ENCODE measurements around the gene CD46.
A peak's percentile ranks its signal among the peaks of the same experiment; 100 is the strongest.

CD46 gene

DNA sequence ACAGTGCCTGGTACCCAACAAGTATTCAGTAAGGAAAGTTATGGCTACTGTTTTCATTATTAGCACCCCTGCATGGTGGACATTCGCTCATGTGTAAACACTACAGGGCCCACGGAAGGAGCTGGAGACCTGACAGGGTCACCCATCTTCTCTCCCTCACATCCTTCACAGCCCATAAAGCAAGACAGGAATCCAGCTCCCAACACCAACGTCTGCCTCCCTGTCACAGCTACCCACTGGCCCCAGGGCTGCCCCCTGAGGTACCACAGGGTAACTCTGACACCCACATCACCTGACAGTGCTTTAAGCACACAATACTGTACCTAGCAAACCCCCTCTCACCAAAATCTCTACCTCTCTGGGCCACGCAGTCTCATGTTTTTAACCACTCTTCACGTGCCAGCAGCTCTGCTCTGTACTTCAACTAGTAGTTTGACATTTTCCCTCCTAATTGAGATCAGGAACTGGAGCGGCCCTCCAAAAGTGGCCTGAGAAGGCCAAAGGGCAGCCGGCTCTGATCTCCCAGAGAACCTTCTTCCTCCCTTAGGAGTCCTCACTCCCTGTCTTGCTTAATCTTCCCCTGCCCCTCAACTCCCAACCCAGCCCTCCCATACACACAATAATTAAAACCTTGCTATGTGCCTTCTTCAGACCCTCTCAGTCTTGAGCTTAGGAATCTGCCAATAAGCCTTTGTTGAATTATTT, 82.3 kb downstream of the CD46 start:
- no peaks in the 10 kb centered on the region for H3K9me3 ChIP-seq
- no peaks in the 10 kb centered on the region for H3K27me3 ChIP-seq
- H3K4me3 ChIP-seq (ENCODE audit: low read depth in 1 of 2, low read length in 1 of 2) = no peak overlapping the region
- TF ChIP-seq, protein P1, sequence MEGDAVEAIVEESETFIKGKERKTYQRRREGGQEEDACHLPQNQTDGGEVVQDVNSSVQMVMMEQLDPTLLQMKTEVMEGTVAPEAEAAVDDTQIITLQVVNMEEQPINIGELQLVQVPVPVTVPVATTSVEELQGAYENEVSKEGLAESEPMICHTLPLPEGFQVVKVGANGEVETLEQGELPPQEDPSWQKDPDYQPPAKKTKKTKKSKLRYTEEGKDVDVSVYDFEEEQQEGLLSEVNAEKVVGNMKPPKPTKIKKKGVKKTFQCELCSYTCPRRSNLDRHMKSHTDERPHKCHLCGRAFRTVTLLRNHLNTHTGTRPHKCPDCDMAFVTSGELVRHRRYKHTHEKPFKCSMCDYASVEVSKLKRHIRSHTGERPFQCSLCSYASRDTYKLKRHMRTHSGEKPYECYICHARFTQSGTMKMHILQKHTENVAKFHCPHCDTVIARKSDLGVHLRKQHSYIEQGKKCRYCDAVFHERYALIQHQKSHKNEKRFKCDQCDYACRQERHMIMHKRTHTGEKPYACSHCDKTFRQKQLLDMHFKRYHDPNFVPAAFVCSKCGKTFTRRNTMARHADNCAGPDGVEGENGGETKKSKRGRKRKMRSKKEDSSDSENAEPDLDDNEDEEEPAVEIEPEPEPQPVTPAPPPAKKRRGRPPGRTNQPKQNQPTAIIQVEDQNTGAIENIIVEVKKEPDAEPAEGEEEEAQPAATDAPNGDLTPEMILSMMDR (IDR thresholded peaks at IDR 0.05) = no peak
- no peaks in the 10 kb centered on the region for H3K36me3 ChIP-seq
- peak overlapping the region; percentile 59 for H3K27ac ChIP-seq
- peaks cover 10 to 28% of the 10 kb centered on the region in 2 experiments for H3K4me1 ChIP-seq (ENCODE audit: control insufficient read depth in 1 of 2, insufficient read depth in 1 of 2, low read depth in 1 of 2, low read length in 1 of 2)

DNA sequence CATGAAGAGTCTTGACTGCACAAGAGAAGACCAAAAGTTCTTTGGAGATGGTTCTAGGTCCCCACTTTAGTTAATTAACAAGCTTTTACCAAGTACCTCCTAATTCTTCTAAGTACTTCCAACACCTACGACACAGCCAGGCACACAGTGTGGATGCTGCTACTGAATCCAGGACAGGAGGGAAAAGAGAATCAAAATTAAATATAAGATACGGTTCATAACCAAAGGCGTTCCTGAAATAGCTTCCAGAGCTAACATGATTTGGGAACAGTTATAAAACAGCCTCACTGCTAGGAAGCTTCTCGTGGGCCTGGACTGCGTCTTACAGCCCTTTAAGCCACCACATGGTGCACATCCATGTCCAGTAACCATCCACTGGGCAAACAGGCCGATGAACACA, 84.1 kb downstream of the CD46 start:
- Histone ChIP-seq H3K9me3 (no peaks in the 10 kb centered on the region), H3K27ac (peak overlapping the region; percentile 45), H3K4me1 (ENCODE audit: control insufficient read depth in 1 of 2, insufficient read depth in 1 of 2, low read depth in 1 of 2, low read length in 1 of 2) (peaks cover 10 to 29% of the 10 kb centered on the region in 2 experiments)

DNA sequence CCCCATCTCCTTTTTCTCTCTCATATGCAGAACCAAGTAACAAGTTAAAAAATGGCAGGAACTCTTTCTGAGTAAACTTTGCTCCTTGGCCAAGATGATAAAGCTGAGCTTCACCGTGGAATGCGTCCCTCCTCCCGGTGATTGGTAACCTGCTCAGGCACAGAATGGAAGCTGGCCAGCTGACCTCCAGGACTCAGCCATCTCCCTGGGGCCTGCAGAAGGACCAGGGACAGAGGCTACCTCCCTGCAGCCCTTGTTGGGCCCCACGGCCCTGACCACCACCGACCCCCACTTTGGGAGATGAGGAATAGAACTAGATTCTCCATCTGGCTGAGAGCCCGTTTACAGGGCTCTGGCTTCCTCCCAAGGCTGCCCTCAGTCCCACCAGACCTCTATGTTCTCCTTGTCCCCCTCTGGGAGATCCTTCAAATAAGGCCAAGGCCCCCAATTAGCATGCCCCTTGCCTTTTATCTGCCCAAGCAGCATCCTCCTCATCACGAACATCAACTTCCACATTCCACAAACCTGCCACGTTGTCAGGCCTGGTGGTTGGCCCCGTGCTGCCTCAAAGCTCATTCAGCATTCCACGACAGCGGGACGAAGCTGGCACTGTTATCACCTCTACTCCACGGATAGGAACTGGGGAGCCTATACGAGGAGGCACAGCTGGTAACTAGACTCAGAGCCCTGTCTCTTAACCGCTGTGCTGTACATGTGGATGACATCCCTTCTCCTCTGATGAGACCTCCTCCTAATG, 84.9 kb downstream of the CD46 start:
- Histone ChIP-seq H3K27me3 (no peaks in the 10 kb centered on the region), H3K36me3 (no peaks in the 10 kb centered on the region), H3K9me3 (no peaks in the 10 kb centered on the region), H3K4me1 (ENCODE audit: control insufficient read depth in 1 of 2, insufficient read depth in 1 of 2, low read depth in 1 of 2, low read length in 1 of 2) (peaks cover 15 to 37% of the 10 kb centered on the region in 2 experiments), H3K4me3 (ENCODE audit: low read depth in 1 of 2, low read length in 1 of 2) (no peak overlapping the region), H3K27ac (peak overlapping the region; percentile 45)
- TF ChIP-seq, protein P1 (IDR thresholded peaks at IDR 0.05) = no peak

More for the DNA sequence above, 84.1 kb downstream of the CD46 start:
- TF ChIP-seq, protein P1 (IDR thresholded peaks at IDR 0.05) = no peak
- Histone ChIP-seq H3K27me3 (no peaks in the 10 kb centered on the region), H3K4me3 (ENCODE audit: low read depth in 1 of 2, low read length in 1 of 2) (no peak overlapping the region), H3K36me3 (no peaks in the 10 kb centered on the region)

DNA sequence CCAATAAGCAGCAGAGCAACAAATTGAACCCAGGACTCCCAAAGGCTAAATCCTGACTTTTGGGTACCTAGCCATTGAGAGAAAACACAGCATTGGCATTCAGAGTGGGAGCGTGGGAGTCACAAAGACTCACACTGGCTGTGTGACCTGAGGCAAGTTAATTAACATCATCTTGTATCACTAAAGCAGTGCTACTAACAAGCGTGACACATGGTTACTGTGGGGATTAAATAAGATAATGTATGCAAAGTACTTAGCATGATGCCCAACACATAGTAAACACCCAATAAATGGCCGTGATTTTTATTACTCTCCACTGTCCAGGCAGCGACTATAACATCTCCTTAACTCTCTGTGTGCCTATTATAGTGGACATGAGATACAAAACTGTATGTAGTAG, 85.8 kb downstream of the CD46 start:
- H3K36me3 ChIP-seq = peaks cover 3% of the 10 kb centered on the region
- no peaks in the 10 kb centered on the region for H3K27me3 ChIP-seq
- H3K27ac ChIP-seq = no peak overlapping the region
- H3K4me1 ChIP-seq (ENCODE audit: control insufficient read depth in 1 of 2, insufficient read depth in 1 of 2, low read depth in 1 of 2, low read length in 1 of 2) = peaks cover 18 to 46% of the 10 kb centered on the region in 2 experiments
- TF ChIP-seq, protein P1 (IDR thresholded peaks at IDR 0.05) = no peak
- no peaks in the 10 kb centered on the region for H3K9me3 ChIP-seq
- H3K4me3 ChIP-seq (ENCODE audit: low read depth in 1 of 2, low read length in 1 of 2) = no peak overlapping the region

DNA sequence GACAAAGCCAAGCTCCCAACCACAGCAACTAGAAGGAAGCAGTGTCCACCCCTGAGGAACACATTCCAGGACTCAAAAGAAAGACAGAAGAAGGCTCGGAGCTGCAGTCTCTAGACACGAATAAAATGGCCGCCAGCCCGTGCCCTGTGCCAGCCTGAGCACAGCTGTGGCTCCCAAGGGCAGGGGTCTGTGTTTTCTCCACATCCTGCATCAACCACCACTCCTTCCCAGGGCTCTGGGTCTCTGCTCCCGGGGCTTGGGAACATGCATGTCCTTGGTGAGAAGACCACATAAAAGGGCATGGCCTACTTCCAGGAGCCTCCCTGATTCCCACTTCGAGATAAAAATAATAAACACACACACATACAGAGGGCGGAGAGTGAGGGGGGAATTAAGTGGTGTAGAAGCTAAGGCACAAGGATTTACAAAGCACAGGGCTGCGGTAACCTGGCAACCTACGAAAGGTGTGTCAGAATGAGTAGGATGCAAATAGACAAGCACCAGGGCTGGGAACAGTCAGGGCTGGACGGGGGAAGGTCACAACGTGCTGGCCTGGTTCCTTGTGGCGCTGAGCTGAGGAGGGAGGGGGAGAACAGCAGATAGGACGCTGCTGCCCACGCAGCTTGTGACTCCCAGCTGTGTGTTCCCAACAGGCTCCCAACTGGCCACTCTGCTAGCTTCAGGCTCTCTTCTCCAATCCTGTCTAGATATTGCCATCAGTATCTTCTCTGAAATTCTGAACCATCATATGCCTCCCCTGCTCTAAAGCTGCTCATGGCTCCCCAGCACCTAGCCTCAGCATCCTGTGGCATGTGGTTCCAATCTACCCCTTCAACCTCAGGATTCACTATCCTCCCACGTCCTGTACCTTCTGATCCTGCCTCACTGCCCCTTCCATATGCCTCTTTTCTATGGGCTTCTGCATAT, 86.6 kb downstream of the CD46 start:
- Histone ChIP-seq H3K4me3 (ENCODE audit: low read depth in 1 of 2, low read length in 1 of 2) (no peak overlapping the region), H3K9me3 (no peaks in the 10 kb centered on the region), H3K27me3 (no peaks in the 10 kb centered on the region), H3K4me1 (ENCODE audit: control insufficient read depth in 1 of 2, insufficient read depth in 1 of 2, low read depth in 1 of 2, low read length in 1 of 2) (peaks cover 16 to 46% of the 10 kb centered on the region in 2 experiments), H3K36me3 (peaks cover 3% of the 10 kb centered on the region), H3K27ac (no peak overlapping the region)
- TF ChIP-seq, protein P1 (IDR thresholded peaks at IDR 0.05) = no peak
